Breast epithelium (tissue), 3 donors: Measurements from ENCODE around the gene HAL.

ENCODE experiments used
- CTCF ChIP-seq, 3 donors: fragments of 450-650 bp; IDR thresholded peaks; one replicate each; pipeline ENCODE4 v1.5.1; 2016 to 2017; ENCODE audit warnings: antibody characterized with exemption in 3 of 3, mild to moderate bottlenecking in 3 of 3, moderate library complexity in 3 of 3
- POLR2A ChIP-seq: fragments of 450-650 bp; IDR thresholded peaks from one replicate; pipeline ENCODE4 v1.6.1; 2016; ENCODE audit warnings: antibody characterized with exemption, mild to moderate bottlenecking, moderate library complexity
- POLR2AphosphoS5 ChIP-seq, 3 donors: sonication (generic); formaldehyde crosslinking; IDR thresholded peaks; one replicate each; pipeline ENCODE4 v1.6.1; 2017; ENCODE audit warnings: antibody characterized with exemption in 3 of 3

GRCh38 chr12:96020314-96021003 lies 24.3 kb upstream of the HAL start:
- TF ChIP-seq POLR2A (no peak), POLR2AphosphoS5 (IDR thresholded peaks at IDR 0.05) (no peak), CTCF (IDR thresholded peaks at IDR 0.05) (no peak)
